Stimulated activated CD4-positive, alpha-beta T cell treated with anti-CD3 and anti-CD28 coated beads, TNF-alpha, amount 100 ng/mL, for 1 hour (primary cell): ENCODE results near the gene SSBP1.
"Not testable (repeated sequence)": the region's sequence is repeated elsewhere in the genome, so short reads cannot be mapped to it uniquely, and the experiment has no call there.

Source experiments
- DNase-seq, 3 donors: peaks; one replicate each; pipeline ENCODE4 v3.0.0-alpha.2; 2020; ENCODE audit warnings: low read depth in 3 of 3, low spot score in 1 of 3

Gene SSBP1, protein sequence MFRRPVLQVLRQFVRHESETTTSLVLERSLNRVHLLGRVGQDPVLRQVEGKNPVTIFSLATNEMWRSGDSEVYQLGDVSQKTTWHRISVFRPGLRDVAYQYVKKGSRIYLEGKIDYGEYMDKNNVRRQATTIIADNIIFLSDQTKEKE

DNA sequence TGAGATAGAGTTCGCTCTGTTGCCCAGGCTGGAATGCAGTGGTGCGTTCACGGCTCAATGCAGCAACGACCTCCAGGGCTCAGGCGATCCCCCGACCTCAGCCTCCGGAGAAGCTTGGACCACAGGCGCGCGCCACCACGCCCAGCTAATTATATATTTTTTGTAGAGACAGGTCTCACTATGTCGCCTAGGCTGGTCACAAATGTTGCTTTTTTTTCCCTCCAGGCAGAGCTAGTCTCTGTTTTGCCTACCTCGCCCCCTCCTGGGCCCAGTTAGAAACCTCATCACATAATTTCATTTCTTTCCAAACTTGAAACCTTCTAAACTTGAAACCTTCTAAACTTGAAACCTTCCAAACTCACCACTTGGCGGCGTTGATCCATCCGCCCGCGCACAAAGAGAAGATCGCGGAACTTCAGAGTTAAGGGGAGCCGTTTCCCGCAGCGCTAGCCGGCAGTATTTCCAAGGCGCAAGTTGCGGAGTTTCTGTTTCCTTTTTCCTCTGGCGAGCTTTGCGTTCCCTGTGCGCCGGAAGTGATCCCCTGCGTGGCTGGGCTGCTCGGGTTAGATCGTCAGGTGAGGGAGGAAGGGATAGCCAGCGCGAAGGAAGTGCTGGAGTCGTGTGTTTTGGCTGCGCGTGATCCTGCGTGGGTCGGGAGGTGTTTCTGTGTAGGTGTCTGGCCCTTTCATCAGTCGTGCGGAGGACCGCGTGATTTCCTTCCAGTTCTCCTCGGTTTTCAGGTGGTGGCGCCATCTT is at the start of gene SSBP1:
TSS of gene SSBP1 (plus strand) at position 523 of the 756 bp plus-strand sequence. CDS start 809 bp downstream, outside the sequence.
- DNase-seq = peak; percentile 68 to 81 (median 76)

DNA sequence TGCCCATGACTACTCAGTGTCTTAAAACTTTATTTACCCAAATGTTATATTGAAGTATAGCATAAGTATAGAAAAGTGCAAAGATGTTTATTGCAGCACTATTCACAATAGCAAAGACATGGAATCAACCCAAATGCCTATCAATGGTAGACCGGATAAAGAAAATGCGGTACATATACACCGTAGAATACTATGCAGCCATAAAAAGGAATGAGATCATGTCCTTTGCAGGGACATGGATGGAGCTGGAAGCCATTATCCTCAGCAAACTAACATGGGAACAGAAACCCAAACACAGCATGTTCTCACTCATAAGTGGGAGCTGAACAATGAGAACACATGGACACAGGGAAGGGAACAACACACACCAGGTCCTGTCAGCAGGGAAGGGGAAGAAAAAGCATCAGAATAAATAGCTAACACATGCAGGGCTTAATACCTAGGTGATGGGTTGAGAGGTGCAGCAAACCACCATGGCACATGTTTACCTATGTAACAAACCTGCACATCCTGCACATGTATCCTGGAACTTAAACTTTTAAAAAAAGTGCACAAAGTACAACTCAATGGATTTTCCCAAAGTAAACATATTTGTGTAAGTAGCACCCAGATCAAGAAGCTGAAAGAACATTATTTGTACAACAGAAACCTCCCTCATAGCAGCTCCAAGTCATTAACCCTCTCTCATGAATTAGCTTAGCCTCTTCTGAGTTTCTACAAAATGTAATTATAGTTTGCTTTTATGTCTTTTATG is 48.9 kb upstream of the SSBP1 start:
- DNase-seq = not testable (repeated sequence)

DNA sequence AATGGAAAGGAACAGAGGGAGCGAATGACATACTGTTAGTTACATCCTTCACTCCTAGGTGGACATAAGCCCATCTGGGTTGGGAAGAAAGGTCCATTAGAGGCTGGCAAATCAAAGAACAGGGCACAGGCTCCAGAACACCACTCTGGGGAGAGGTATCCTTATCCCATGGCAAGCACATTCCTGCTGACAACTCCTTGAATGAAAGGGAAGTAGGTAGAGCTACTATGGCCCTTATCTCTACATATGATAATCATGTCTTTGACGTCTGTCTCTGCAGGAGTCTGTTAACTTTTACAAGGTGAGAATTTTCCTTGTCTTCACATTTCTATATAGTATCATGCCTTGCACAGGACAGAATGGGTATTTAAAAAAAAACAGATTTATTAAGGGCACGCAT is 46.6 kb upstream of the SSBP1 start:
- no peak for DNase-seq

DNA sequence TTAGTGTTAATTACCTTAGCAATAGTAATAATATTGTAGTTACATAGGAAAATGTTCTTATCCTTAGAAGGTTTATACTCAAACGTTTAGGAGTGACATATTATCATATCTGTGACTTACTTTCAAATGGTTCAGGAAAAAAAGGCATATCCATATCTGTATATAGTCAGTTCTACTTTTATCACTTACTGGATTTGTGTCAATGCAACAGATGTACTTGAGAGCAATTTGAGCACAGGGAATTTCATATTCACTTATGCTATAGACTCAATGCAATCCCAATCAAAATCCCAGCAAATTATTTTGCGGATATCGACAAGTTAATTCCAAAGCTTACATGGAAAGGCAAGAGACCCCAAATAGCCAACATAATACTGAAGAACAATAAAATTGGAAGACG is 46.2 kb upstream of the SSBP1 start:
- DNase-seq = no peak

DNA sequence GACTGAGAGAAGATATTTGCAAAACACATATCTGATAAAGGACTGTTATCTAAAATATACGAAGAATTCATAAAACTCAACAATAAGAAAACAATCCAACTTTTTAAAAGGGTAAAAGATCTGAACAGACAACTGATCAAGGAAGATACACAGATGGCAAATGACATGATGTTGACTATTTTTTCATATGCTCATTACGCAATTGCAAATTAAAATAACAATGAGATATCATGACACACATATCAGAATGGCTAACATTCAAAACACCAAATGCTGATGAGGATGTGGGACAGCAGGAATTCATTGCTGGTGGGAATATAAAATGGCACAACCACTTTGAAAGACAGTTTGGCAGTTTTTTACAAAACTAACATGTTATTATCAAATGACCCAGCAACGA is 45.1 kb upstream of the SSBP1 start:
- DNase-seq = no peak

DNA sequence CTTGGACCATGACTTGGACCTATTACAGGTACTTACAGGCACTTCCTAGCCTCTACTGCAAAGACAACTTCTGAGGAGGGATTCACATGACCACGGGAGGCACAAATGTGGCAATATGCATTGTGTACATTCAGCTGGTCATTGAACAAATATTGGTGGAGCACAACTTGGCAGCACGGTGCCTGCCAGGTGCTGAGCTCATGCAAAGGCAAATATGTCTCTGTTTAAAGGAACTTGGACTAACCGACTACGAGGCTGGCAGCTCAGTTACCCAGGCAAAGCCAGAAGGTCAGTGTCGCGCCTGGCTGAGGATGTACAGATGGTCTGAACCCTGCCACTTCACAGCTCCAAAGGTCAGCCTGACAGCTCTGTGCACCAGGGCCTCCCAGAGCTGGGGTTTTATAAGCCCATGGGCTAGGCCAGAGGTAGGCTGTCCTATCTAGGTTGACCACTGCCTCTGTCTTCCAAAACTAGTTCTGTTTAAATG is 42.3 kb upstream of the SSBP1 start:
- no peak for DNase-seq

DNA sequence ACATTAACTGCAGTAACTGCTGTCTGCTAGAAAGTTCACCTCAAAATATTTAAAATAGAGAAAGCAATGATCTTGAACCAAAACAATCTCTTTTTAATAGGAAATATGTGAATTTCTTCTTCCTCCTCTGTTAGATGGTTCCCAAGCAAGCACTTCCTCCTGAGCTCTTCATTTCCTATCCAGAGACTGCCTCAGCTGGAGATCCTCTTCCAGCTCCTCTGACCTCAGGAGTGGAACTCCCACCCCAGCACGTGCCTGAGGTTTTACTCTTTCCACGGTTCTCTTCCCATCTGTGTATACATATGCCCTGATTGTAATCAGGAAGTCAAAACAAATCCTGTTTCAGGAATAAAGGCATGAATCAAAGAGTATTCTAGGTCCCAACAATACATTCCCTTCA is 41.8 kb upstream of the SSBP1 start:
- no peak for DNase-seq

DNA sequence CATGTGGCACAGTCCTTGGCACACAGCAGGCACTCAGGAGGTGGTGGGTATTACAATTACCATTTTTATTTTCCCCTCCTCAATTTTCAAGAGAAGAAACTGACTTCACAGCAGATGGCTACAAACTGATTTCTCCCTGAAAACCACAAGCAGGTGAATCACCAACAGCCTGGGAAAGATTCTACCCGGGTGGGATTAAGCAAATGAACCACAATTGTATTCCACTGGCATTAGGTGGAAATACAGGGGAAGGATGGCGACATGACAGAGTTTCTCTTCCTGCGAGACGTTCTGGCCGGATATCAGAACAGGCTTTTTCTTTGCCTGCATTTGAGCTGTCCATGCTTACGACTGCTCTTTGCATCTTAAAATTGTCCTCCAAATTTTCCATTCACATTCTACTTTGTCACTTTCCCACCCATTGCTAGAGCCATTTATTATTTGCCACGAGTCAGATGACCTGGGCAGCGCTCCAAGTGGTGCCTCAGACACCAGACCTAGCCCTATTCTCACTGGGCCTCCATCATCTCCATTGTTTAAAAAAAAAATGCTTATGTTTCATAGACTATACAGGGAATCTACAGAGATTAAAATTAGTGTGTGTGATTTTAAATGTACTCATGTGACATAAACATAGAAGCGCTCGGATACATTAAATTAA is 40.8 kb upstream of the SSBP1 start:
- DNase-seq = no peak

DNA sequence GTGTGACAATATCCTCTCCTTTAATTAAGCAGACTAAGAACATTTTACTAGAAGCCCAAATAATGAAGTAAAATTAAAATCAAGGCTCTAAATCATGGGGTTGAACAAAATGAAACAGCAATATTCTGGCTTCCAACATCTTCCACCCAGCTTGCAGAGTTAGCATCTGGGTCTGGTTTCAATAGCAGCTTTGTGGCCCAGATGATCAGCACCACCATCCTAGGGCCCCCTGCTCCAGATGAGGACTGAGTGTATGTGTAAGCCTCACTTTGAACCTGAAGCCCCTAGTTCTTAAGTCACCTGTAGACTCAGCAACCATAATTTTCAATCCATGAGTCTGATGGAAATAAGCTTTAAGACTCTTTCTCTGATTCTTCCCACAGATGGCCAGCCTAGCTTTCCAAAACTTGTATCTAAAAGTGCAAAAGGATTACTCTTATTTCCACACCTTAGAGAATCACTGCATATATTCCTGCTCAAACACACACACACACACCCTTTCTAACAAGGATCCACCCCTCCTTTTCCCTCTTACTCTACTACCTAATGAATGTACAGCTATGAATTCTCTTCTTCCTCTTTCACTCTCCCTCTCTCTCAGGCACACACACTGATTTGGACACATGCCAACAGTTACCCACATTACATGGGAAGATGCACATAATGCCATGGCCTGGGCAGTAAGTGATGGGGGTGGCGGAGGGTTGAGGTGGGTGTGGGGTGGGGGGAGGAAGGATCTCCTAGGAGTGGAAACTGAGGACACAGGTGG is 39.7 kb upstream of the SSBP1 start:
- DNase-seq = no peak

DNA sequence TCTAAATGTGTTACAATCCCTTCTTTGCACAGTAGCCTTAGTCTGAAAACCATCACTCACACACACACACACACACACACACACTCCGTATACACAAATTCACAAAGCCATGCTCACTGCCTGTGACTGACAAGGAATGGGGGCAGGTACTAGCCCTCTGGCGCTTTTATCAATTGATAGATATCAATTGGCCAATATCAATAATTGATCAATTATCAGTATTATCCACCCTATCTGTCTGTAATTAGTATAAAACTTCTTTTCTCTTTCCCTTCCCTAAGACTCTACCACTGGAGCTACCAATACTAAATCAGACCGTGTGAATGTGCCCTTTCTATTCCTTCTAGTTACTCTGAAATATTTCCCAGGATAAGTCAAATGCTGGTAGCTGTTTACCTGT is 38.3 kb upstream of the SSBP1 start:
- no peak for DNase-seq

DNA sequence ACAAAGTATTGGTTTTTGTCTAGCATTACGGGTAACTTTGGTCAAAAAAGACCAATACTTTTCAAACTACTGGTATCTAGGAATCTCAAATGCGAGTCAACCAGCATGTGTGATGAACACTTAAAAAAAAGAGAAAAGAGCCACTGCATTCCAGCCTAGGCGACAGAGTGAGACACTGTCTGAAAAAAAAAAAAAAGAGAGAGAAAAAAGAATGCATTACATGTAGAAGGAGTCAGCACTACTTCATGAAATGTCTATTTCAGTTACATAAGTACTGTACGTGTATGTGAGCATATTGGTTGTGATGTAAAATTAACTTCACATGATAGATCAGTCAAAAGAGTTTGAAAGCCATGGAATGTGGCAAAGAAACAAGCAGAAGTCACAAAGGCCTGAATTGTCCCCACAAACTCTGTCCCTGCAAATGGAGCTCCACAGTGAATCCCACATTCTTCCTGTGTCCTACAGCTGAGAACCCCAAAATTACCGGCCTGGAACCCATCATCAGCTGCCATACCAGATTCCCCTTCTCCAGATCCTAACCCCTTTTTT is 37.8 kb upstream of the SSBP1 start:
- DNase-seq = no peak

DNA sequence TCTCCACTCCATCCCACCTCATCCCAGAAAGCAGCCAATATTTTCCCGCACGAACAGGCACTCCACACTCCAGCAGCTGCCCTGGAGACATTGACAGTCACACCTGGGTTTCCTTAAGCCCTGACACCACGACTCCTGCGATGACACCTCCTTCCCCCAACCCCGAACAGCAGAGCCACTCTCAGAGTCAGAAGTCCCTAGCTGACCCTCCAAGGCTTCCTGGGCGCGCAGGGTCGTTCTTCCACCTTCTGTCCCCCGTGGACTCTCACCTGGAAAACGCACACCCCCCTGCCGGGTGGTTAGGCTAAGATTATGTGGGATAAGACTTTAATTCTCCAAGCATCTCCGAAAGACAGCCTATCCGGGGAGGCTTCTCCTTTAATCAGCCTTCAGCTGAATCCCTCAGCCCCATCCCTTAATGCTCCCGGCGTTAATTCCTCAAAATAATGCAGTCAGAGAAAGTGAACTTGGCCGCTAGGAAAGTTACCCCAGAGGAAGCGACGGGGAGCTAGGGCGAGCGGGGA is 37.2 kb upstream of the SSBP1 start:
- DNase-seq = no peak

DNA sequence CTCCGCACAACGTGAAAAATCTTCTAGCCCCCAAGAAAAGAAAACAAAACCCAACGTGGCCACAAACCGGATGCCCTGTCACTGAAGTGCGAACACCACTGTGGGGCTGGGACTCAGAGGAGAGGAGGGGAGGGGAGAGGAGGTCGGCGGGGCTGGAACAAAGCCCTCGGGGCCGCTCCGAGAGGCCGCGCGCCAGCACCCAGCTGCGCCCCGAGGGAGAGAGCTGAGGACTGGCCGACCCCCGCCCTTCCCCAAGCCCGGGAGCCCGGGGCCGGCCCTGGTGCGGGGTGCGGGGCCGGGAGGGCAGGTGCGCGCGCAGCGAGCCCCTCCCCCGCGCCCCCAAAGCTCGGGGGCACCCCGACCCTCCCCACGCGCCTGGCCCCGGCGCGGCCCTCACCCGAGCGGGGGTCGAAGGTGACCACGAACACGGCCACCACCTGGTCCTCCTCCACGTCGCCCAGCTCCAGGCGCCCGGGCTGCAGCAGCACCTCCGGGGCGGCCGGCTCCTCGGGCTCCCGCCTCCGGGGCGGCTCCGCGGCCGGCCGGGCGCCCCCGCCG is 36.6 kb upstream of the SSBP1 start:
- peak; percentile 29 to 43 (median 38) for DNase-seq

DNA sequence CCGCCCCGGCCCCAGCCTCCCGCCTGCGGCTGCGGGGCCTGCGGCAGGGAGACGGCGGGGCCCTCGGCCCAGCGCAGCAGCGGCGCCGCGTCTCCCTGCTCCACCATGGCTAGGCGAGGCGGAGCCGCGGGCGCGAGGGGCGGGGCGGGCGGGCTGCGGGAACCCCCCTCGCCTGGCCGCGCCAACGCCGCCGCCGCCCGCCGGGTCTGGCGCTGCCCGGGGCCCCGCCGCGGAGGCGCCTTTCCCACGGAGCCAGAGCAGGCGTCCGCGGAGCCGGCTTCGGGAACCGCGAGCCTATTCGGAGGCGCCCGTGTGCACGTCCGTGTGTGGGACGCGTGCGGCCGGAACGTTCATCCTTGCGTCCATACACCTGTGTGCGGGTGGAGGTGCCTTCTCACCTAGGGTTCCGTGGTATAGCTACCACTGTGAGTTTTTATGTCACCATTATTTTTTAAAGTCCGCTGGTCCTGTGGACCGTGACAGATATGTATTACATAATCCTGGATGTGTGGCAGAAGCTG is 36.1 kb upstream of the SSBP1 start, which contains the start of gene DENND11:
TSS of gene DENND11 (minus strand) at position 120 of the 521 bp plus-strand sequence. CDS start at position 107, 13 bp downstream.
- peak in 2 of 3 donors; percentile 4 to 46 for DNase-seq

DNA sequence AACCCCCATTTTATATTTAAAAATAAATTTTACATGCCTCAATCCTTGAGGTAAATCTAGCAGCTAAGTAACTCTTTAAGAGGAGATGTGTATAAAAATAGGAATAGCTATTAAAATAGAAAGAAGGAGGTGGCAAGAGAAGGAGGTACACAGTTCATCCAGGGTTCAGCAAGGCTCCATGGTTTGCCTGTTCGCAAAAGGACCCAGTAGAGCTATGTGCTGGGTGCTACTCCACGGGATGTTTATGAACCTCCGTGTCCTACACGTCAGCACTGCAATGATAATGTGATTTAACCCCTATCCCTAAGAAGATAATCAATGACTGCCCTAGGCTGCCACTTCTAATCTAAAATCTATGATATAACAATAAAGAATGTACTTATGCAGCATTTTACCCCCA is 35.3 kb upstream of the SSBP1 start:
- DNase-seq = no peak

DNA sequence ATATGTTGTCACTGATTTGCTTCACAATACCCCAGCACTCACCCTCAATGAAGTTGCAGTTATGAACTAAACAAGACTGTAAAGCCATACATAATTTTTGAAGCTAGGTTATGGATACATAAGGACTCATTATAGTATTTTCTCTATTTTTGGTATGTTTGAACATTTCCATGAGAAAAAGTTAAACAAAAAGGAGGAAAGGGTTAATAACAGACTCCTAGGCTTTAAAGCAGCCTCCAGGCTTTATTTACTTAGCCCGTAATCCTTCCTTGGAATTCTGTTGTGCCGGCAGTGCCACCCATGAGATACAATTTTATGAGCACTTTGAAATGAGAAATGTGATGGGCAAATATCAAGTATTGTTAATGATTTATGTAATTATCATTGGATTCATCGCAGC is 34.0 kb upstream of the SSBP1 start:
- DNase-seq = no peak

DNA sequence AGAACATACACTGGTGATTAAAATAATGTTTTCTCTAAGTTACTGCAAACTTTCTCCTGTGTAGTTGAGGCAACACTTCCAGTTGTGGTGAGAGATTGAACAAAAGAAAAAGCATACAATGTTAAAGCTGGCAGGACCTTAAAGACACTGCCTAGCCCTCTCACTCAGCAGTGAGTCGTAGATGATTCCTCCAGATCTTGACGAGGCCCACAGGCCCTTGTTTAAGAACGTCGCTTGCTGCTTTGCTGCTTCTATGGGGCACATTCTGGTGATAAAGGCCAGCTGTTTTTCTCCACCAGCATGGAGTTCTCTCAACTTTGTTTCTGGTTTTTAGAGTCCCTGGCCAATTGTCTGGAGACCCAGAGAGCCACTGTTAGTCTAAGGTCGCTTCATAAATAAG is 33.4 kb upstream of the SSBP1 start:
- no peak for DNase-seq

DNA sequence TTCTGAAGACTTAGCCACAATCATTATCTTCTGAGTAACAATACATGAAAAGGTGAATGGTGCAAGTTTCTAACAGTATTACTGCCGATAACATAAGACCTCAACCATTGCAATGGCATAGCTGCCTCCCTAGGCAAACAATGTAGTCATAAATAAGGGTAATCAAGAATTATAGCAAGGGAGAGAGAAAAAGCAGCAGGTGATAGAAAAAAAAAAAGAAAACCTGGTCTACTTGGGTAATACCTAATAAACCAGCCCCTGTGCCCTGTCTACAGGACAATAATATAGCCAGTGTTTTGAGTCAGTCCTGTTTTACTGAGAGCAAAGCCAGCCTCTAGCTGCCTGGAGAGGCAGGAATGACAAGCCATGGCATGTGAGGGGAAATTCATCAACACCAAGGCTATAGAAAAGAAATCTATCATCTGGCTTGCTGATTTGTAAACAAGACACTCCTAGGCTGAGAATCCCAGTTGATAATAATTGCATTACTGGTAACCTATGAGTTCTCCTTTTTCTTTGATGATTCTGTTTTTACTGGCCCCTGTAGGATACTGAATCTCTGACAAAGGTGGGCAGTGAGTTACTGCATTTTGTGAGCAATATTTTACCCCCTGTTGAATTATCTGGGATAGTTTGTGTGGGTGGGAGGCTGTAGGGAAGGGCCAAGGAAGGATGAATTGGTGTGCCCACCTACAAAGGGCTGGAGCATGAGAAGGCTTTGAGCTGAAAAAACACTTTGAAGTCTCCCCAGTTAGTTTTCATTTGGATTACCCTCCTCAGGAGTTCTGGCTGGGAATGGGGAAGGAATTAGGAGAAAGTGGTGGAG is 31.7 kb upstream of the SSBP1 start:
- DNase-seq = no peak

DNA sequence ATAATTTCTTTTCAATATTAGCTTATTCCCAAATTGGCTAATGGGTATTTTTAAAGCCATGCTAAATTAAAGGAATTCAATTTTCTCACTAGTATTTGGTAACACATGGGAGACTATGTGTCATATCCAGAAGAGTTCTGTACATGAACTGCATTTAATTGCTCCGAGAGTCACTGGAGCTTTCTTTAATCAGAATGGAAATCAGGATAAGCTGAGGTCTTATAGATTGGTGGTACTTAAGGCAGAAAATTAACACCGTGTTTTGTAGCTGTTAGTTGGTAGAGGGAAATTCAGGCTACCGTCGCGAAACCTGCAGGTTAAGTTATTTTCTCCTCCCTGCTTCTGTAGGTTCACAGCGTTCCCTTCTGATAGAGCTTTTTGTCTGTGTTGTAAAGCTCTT is 29.8 kb upstream of the SSBP1 start, which contains the start of gene WEE2:
TSS of gene WEE2 (plus strand) at position 3 of the 400 bp plus-strand sequence. CDS start 406 bp downstream, outside the sequence.
- no peak for DNase-seq
